OCI-LY7 (cell line): ENCODE data around the gene PRPS1L1.

Experiments used
- CTCF ChIP-seq: fragments of 200-600 bp; sonication (generic); conservative IDR thresholded peaks from 2 replicates; pipeline ENCODE4 v1.5.1; 2014; ENCODE audit warnings: mild to moderate bottlenecking, antibody characterized with exemption, low read length, moderate library complexity, mixed read lengths
- EZH2phosphoT487 ChIP-seq: fragments of 200-600 bp; sonication (generic); IDR thresholded peaks from 2 replicates; pipeline ENCODE4 v1.6.1; 2018; ENCODE audit warnings: low read depth, borderline replicate concordance, mild to moderate bottlenecking, mixed run types, antibody characterized with exemption, low read length, moderate library complexity, mixed read lengths

DNA sequence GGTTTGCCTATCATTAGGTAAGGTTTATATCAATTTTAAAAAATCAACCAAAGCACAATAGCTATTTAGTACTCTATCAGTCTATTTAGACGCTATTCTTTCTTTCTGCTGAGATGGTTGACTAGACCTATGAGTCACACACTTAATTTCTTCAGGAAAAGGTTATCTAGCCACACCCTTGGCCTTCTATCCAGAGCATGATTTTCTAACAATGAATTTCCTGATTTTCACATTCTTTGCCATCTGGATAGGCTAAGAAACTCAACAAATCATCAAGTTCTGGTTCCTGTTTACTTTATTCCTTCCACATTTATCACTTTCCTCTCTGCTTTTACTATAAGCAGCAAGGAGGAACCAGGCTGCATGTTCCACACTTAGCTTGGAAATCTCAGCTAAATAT, 8.1 kb downstream of the PRPS1L1 start:
- TF ChIP-seq CTCF: no peak
- no peak for TF ChIP-seq EZH2phosphoT487
